GM19099 (cell line): ENCODE measurements around the gene FGFBP2.

Experiments
- POLR2A ChIP-seq: IDR thresholded peaks from 3 replicates; pipeline ENCODE4 v1.6.1; 2011; ENCODE audit warnings: low read depth; ENCODE audit not compliant: insufficient read length; ENCODE audit errors: extremely low read depth

Gene FGFBP2

GRCh38 chr4:15945516-15945915 is 17.5 kb downstream of the FGFBP2 start:
- no peak for TF ChIP-seq POLR2A

GRCh38 chr4:15944895-15945294 is 18.1 kb downstream of the FGFBP2 start:
- TF ChIP-seq POLR2A, result no peak

- TF ChIP-seq POLR2A, result no peak
These were observed 20.7 kb downstream of the FGFBP2 start for GRCh38 chr4:15942283-15942682.

GRCh38 chr4:15938640-15939039 is 24.3 kb downstream of the FGFBP2 start, which contains the start of gene FGFBP1:
TSS of gene FGFBP1 (minus strand) at chr4:15938740. CDS start at chr4:15936632, 2,108 bp downstream.
- no peak for TF ChIP-seq POLR2A

- no peak for TF ChIP-seq POLR2A
These were observed 24.8 kb downstream of the FGFBP2 start for GRCh38 chr4:15938182-15938581.

GRCh38 chr4:15936495-15936894 is 26.5 kb downstream of the FGFBP2 start:
- no peak for TF ChIP-seq POLR2A

GRCh38 chr4:15935504-15936402 is 27.2 kb downstream of the FGFBP2 start:
- TF ChIP-seq POLR2A, result no peak

- no peak for TF ChIP-seq POLR2A
These were observed 28.7 kb downstream of the FGFBP2 start for GRCh38 chr4:15934259-15934658.

- no peak for TF ChIP-seq POLR2A
These were observed 31.3 kb downstream of the FGFBP2 start for GRCh38 chr4:15931451-15932210.

GRCh38 chr4:15930314-15930713 is 32.7 kb downstream of the FGFBP2 start:
- no peak for TF ChIP-seq POLR2A

- no peak for TF ChIP-seq POLR2A
These were observed 33.4 kb downstream of the FGFBP2 start for GRCh38 chr4:15929540-15929939.

- TF ChIP-seq POLR2A, result no peak
These were observed 34.1 kb downstream of the FGFBP2 start for GRCh38 chr4:15928883-15929282.

- TF ChIP-seq POLR2A, result no peak
These were observed 36.5 kb downstream of the FGFBP2 start for GRCh38 chr4:15926486-15926885.

GRCh38 chr4:15925830-15926229 is 37.1 kb downstream of the FGFBP2 start:
- TF ChIP-seq POLR2A, result no peak

GRCh38 chr4:15921592-15921932 is 41.4 kb downstream of the FGFBP2 start:
- TF ChIP-seq POLR2A, result no peak
